HG03571 (cell line): ENCODE results near the gene RPUSD4.
A peak's percentile ranks its signal among the peaks of the same experiment; 100 is the strongest.

Experiments used
- ATAC-seq: cut with Tn5 transposase; IDR thresholded peaks from one replicate; pipeline ENCODE4 v1.9.1; 2021; ENCODE audit not compliant: unreplicated experiment

Gene RPUSD4

DNA sequence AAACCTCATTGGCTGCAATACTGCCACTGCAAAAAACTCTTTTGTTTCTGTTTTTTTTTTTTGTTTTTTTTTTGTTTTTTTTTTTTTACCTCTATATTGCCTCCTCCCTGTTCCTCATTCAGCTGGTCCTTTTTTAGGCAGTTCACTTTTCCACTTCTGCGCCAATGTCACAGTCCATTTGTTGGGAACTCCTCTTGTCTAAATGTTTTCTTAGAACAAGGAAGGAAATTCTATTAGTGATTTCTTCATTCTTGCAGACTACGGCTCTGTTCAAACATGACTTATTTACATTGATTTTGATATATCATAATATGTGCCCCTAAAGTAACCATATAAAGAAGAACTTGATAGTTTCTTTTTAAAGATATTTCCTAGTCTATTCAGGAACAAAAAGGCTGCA lies 3.0 kb upstream of the RPUSD4 start:
- no peak for ATAC-seq

DNA sequence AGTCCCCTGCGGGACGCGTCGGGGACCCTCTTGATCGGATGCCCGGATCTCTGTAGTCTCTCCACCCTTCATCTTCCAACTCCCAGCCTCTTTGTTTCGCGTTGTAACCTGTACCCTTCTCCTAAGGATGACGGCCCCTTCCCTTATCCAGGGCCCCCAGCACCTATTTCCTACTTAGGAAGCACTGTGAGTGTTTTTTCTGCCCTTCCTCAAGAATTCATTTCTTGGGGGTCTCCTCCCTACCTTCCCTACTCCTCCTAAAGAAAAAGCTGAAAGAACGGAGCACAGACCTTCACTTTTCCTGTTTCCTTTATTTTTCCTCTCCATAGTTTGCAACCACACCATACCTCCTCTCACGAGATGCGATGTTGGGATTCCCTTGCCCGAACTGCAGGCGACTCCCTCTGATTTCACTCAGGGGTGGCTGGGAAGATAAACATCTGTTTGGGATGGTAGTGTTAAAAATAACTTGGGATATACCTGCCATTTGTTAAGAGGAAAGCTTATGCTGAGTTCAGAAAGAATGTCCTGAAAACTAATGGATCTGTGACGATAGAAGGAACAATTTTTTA lies 725 bp upstream of the RPUSD4 start:
- no peak for ATAC-seq

DNA sequence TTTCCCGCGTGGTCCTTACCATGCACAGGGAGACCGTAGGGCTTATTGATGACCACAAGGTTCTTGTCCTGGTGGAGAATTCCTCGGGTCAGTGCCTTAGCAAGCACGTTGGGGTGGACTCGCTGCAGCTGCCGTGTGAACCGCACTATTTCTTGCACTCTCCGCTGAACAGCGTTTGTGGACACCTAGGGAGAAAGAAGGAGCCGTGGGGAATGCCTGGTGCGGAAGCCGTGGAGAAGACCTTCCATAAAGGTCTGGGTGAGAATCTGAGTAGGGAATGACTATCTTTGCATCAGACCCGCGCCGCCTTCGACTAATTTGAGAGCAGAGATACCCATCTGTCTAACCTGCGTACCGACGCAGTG lies 597 bp downstream of the RPUSD4 start:
- no peak for ATAC-seq

DNA sequence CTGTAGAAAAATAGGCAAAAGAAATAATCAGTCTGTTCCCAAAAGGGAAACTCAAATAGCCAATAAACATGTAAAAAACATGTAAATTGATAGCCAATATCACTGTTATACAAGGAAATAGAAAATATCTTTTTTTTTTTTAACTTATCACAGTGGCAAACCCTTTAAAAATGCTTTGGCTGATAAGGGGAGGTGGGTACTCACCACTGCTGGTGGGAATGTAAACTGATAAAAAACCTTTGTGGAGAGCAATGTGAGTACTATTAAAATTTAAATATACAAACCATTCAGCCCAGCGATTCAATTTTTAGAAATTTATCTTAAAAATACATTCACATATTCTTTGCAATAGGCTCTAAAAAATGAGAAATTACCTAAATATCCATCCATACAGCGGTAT lies 3.6 kb downstream of the RPUSD4 start:
- ATAC-seq, result no peak

DNA sequence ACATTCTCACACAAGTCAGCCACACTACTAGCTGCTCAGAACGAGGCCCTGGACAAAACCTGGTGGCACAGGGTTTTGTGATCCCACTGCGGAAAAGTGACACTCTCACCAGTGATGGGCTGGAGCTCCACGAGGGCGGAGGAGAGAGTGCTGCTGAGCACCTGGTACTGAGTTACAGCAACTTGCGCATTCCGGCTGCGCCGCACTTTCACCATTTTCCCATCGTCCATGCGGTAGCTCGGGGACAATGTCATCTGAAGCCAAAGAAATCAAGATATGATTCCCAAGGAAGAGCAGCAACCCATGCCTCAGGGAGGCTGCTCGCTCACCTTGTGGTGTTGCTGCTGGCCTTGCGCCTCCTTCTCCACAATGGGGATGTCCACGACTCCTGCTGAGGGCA lies 6.1 kb downstream of the RPUSD4 start:
- ATAC-seq, result no peak

DNA sequence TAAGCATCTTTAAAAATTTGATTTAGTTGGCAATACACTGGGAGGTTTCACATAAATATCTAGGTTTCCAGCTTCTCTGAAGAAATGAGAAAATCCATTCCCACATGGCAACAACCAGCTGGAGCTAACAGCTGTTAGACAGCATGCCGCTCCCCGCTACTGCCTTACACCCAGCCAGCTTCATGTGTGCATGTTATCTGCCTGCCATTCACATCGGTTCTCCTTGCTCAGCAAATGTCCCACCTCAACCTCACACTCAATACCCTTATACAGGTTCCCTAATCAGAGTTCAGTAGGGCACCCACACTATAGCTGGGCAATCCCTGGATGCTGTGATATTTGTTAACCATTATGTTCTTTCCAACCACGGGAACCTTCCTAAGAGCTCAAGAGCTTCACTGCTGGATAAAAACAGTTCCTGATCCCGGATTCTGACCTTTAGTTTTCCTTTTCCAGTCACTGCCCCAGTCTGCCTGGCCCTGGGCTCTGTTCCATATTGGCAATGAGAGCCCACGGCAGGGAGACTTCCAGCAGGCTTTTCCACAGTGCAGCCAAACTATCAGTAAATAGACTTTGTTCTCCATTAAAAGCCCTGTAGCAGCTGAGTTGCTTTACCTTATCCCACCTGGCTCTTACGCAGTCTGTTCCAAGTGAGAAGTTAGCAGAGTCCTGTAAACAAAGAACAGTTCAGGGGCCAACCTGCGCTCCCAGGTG lies 8.6 kb downstream of the RPUSD4 start:
- no peak for ATAC-seq

DNA sequence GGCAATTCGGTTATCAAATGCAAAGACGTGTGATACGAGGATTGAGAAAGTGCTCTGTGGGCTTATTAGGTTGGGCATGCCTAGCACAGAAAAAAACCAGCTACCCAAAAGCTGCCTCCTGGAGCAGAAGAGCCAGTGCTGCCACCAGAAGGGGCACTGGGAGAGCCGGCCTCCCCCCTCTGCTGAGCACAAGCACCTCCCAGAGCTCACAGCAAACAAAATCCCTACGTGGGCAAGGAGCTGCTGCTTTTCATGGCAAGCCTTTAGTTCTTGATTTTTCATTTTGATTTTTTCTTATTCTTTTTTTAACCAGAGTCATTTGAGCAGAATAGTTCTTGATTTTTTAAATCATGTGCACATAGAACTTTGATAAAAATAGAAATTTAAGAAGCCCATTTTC lies 12.8 kb downstream of the RPUSD4 start:
- ATAC-seq, result no peak

DNA sequence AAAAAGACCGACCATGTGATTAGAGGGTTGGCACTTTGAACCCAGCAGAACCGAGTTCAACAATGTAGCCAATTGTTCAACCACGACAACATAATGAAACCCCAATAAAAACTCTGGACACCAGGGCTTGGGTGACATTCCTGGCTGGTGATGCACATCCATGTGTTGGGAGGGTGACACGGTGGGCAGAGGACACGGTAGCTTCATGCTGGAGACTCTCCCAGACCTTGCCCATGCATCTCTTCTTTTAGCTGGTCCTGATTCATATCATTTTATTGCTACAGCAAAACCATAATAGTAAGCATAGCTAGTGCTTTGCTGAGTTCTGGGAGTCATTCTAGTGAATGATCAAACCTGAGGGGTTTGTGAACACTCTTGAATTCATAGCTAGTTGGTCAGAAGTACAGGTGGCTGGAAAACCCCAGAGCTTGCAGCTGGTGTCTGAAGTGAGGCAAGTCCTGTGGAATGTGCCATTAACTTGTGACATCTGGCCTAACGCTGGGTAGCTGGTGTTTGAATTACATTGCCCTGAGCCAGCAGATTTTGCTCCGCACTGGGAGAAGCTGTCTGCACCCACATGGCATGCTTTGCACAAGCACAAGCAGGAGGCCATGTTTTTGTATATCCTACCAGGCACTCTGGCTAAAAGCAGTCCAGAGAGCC lies 14.0 kb downstream of the RPUSD4 start:
- ATAC-seq, result no peak

DNA sequence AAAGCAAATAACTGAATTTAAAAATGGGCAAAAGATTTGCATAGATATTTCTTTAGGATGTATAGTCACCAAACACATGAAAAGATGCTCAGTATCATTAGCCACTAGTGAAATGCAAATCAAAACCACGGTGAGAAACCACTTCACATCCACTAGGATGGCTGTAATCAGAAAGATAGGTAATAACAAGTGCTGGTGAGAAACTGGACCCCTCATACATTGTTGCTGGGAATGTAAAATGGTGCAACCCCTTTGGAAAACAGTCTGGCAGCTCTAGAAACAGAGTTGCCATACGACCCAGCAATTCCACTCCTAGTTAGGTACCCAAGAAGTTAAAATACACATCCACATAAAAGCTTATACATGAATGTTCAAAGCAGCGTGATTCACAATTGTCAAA lies 16.3 kb downstream of the RPUSD4 start:
- ATAC-seq, result no peak

DNA sequence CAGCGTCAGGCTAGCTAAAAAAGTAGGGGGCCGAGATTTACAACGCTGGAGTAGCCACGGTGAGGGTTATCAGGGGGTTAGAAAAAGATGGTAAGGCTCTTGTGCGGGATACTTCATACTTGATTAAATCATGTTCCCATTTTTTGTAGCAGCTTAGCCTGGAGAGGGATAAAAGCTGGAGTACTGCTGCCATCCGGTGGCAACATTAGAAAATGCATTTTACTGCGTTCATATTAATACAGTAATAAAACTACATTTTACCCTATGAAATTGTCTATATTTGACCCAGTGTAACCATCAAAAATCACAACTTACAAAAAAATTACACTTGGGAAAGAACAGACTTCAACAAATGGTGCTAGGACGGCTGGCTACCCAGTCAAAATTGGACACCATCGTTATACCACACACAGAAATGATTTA lies 17.3 kb downstream of the RPUSD4 start:
- ATAC-seq, result no peak

DNA sequence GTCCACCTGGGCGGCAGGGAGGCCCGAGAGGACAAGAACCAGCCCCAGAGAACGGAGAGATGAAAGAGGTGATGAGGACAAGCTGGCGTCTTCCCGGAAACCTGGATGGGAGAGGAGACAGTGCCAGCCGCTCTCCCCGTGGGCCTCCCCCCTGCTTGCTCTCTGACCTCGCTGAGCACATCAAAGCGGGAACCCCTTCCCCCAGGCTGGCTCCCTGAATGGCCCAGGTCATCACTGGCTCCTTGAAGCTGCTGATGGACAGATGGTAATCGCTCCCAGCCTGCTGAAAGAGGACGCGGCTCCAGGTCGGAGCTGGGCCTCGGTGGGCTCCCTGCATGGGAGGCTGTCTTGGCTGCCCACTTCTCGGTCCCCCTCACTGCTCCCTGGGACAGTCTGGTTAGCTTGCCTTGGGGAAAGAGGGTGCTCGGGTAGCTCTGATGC lies 18.4 kb downstream of the RPUSD4 start:
- no peak for ATAC-seq

DNA sequence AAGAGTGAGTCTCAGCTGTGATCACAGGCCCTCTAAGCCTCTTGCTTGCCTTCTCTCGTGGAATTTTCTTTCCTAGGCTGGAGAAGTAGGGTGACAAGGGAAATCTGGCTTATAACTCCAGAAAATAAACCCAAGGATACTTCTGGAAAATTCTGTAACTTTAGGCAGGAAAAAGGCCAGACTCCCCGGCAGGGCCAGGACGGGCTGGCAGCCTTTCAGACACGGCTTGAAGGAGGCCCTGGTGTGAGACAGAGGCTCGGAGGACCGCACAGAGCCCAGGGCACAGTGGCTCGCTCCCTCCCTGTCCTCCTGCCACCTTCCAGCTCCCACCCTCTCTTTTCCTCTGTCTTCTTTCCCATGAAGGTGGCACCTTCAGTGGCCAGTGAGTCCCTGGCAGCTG lies 19.1 kb downstream of the RPUSD4 start:
- no peak for ATAC-seq

DNA sequence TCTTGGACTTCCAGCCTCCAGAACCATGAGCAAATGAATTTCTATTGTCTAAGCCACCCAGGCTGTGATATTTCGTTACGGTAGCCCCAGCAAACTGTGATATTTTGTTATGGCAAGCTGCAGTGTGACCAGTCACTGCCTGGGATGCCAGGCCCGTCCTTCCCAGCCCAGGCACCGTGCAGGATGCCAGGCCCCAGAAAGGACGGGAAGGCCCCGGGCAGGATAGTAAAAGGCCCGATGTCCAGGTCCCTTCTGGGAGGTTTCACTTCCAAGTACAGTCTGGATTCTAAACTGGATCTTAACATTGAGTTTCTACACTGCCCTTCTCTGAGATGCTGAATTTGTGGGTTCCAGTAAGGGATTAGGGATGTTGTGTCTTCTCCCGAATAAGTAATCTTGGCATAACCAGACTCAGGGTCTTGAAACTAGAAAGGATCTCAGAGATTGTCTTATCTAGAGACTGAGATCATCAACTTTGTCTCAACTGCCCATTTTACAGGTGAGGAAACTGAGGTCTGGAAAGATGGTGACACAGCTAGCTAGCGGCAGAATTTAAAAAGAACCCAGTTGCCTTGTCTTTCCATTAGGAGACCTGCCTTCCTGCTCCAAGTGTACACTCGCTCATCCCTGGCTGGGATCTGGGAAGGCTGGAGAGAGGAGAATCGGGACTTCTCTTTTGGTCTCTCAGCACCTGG lies 19.9 kb downstream of the RPUSD4 start:
- ATAC-seq, result no peak

DNA sequence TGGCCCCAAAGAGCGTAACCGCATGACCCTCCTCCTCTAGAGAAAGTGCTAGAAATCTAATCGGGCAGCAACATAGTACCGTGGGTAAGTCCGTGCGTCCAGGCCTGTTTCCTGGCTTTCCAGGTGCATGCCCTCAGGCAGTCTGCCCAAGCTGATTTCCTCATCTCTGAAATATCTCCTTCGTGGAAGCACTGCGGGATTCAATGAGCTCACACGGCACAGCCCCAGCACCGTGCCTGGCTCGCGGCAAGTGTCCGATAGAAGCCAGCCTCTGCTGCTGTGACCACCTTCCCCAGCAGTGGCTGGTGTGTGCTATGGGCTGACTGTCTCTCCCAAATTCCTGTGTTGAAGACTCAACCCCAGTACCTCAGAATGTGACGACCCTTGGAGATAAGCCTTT lies 20.7 kb downstream of the RPUSD4 start:
- no peak for ATAC-seq

DNA sequence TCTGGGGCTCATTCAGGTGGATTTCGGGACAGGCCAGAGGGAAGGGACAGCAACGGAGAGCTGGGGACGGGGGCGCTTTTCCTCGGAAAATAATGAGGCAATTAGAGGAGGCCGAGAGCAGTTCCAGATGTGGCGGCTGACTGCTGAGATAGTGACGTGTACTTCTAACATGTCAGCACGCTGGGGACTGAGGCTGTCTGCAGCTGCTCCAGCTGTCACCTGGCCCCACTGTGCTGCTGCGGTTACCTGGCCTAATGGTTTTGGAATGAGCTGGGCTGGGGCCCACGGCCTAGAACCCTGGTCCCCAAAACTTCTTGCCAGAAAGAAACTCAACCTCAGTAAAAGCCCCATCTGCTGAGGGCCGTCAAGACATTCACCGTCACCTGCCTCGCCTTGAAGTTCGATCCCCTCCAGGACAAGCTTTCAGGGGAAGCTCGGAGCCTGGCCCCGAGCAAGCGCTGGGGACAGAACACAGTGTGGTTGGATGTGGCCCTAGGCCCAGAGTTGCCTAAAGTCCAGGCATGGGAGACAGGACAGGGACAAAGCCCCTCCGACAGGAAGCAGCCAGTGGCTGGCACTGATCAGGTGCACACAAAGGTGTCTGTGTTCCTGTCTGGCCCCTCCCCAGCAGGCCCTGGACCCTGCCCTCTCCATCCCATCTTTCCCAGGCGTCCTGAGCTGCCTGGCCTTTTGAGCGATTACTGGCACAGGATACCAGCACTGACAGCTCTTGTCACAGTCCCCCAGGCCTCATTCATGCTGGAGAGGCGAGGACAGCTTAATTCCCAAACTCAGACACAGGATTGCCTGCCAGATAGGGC lies 22.1 kb downstream of the RPUSD4 start:
- ATAC-seq, result peak; percentile 65

DNA sequence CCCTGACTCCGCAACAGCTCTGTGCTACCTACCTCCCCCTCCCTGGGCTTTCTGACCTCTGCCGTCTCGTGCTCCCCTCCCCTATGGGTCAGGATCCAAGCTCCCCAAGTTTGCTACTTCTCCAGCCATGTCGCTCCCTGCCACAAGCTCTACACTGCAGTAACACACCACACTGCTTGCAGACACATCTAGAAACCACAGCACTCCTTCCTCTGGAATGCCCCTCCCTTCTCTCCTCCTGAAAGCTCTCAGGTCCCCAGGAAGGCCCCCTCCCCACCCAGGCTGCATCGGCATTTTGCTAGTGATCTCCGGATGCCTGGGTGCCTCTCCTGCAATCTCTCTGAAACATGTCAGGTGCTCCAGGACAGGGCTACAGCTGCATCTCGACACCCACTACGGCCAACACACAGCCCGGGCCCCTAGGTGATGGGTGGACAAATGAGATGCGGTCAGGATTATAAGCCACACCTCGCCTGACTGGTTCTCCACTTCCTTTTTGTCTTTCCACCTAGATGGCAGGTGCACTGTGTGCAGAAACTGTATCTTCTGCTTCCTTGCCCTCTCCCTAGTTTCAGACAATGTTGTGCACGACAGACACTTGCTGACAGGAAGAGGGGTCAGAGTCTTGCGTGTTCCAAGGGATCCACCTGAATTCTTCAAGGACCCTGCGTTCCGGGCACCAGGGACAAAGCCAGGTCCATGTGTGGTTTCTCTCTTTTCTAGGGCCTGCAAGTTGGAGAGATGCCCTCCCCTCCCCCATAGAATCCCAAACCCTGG lies 22.9 kb downstream of the RPUSD4 start:
- peak; percentile 91 for ATAC-seq

DNA sequence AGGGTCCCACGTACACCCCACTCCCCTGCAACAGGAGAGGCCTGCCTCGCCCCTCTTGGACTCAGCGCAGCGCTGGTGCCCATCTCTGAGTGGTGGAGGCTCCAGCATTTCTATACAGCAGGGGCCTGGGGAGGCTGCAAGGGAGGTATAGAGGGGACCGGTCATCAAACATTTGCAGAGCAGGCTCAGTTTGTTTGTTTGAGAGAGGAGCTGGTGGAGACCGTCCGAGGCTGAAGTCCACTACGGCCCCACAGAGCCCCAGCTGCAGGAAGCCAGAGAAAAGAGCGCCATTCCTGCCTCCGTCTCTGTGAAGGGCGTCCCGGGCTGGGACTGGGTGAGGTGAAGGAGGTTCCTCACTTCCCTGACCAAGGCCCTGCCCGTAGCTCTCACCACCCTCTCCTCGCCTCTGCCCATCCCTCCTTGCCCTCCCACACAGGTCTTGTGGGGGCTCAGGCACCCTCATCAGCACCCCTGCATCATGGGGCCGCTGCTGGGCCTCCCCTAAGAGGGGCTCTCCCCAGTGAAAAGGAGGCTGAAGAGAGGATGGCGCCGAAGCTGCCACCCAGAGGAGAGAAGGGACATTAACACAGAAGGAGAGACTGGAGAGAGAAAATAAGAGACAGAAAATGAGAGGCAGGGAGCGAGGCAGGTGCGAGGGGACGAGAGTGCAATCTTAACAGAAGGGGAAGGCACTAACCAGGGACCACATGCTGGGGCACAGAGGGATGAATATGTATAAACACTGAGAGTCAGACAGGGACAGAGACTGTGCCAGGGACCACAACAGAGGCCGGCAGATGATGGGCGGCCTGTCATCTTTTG lies 24.5 kb downstream of the RPUSD4 start:
- no peak for ATAC-seq

DNA sequence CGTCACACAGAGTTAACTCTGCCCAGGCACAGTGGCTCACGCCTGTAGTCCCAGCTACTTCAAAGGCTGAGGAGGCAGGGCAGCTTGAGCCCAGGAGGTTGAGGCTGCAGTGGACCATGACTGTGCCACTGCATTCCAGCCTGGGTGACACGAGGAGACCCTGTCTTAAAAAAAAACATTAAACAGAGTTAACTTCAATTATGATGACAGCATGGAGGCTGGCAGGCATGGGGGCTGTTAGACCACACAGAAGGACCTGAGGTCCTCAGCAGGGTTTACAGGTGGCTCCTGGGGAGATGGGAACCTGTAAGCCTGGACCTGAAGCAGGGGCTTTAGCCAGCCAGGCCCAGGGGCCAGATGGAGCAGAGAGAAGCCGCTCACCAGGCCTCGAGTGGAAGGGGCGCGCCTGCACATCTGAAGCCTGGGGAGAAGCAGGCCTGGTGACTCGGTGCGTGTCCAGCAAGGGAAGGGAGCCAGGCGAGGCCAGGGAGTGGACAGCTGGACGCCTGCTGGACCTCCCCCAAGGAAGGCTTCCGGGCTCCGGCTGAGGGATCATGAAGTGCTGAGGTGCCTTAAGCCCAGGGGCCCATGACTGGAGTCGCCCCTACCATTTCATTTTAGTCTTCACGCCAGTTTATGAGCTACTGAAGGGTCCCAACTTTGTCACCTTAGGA lies 25.3 kb downstream of the RPUSD4 start:
- ATAC-seq, result no peak
